ENCODE measurements around the gene GPR62. TPM values are rescaled to one million over a fixed set of nuclear protein-coding genes. Genes with fewer than 3 reads are reported as not detected.

The GPR62 gene
- total and polyA plus RNA-seq, 7 donors = 0.03 to 1.1 (median 0.71) TPM; not detected in 4

DNA sequence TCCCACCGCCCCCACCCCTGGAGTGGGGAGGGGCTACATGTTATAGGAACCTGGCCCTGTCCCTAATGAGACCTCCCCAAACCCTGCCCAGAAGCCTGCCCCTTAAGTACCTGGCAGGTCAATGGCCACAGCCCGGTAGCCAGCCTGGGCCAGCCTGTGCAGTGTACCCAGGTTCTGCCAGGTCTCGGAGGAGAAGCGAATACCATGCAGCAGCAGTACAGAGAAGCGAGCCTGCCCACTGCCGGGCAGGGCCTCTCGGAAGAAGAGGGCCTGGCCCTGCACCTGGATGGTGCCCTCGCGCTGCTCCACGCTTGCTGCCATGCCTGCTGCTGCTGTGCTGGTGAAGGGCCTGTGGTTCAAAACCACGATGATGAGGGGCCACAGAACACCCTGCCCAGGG lies 16.2 kb downstream of the GPR62 start:
- DNase-seq = no peak
- Histone ChIP-seq H3K36me3 (no peaks in the 10 kb centered on the region), H3K9me3 (no peaks in the 10 kb centered on the region), H3K27me3 (no peaks in the 10 kb centered on the region), H3K4me1 (peaks cover 0 to 51% (median 42%) of the 10 kb centered on the region in 4 donors), H3K4me3 (no peak overlapping the region), H3K27ac (no peak overlapping the region)
- intact Hi-C loops (cut with DNase I) = no loop called here
- WGBS, 2 donors = 84 to 92% methylated on average over 11 of the region's 11 CpGs
- TF ChIP-seq POLR2A (IDR thresholded peaks at IDR 0.05) = no peak

DNA sequence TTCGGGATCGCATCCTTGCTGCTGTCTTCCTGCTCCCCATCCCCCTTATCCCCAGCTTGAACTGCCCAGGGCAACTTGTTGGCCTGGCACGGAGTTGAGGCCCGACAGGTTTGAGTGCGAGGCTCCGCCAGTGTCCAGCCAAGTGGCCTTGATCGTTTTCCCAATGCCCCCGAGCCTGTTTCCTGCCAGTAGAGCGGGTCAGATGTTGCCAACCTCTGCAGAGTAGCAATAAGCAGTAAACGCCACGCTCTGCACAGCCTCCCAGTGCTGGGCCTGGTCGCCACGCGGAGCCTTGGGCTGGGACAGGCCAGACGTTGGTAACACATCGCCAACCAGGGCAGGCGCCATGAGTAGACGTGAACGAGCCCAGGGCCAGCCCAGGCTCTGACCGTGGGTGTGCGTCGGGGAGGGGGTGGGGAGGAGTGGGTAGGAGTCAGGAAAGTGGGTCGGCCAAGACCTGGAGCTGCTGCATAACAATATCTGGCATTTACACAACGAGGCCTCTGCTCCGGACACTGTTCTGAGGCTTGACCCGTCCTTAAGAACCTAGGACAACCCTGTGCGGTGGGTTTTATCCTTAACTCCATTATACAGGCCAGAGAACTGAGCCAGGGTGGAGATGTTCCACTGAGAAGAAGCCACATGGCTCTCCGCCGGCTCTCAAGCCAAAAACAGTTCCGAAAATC lies 19.2 kb downstream of the GPR62 start:
- Histone ChIP-seq H3K9me3 (no peaks in the 10 kb centered on the region), H3K36me3 (no peaks in the 10 kb centered on the region), H3K4me3 (peak overlapping the region; percentile 36 to 76 (median 72)), H3K4me1 (peaks cover 0 to 32% (median 25%) of the 10 kb centered on the region in 4 donors), H3K27ac (peak overlapping the region; percentile 88 to 95 (median 94)), H3K27me3 (no peaks in the 10 kb centered on the region)
- DNase-seq = no peak
- intact Hi-C loops (cut with DNase I) = loop anchor here (1.0 kb wide), 1 partner anchor 32 kb away; the partner anchor contains the start of gene PARP3
- WGBS, 2 donors = 10 to 20% methylated on average over 30 of the region's 30 CpGs
- TF ChIP-seq, protein P1, sequence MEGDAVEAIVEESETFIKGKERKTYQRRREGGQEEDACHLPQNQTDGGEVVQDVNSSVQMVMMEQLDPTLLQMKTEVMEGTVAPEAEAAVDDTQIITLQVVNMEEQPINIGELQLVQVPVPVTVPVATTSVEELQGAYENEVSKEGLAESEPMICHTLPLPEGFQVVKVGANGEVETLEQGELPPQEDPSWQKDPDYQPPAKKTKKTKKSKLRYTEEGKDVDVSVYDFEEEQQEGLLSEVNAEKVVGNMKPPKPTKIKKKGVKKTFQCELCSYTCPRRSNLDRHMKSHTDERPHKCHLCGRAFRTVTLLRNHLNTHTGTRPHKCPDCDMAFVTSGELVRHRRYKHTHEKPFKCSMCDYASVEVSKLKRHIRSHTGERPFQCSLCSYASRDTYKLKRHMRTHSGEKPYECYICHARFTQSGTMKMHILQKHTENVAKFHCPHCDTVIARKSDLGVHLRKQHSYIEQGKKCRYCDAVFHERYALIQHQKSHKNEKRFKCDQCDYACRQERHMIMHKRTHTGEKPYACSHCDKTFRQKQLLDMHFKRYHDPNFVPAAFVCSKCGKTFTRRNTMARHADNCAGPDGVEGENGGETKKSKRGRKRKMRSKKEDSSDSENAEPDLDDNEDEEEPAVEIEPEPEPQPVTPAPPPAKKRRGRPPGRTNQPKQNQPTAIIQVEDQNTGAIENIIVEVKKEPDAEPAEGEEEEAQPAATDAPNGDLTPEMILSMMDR (IDR thresholded peaks at IDR 0.05) = peak in 2 of 4 experiments; percentile 34 to 38
- no peak for TF ChIP-seq POLR2A (IDR thresholded peaks at IDR 0.05)

DNA sequence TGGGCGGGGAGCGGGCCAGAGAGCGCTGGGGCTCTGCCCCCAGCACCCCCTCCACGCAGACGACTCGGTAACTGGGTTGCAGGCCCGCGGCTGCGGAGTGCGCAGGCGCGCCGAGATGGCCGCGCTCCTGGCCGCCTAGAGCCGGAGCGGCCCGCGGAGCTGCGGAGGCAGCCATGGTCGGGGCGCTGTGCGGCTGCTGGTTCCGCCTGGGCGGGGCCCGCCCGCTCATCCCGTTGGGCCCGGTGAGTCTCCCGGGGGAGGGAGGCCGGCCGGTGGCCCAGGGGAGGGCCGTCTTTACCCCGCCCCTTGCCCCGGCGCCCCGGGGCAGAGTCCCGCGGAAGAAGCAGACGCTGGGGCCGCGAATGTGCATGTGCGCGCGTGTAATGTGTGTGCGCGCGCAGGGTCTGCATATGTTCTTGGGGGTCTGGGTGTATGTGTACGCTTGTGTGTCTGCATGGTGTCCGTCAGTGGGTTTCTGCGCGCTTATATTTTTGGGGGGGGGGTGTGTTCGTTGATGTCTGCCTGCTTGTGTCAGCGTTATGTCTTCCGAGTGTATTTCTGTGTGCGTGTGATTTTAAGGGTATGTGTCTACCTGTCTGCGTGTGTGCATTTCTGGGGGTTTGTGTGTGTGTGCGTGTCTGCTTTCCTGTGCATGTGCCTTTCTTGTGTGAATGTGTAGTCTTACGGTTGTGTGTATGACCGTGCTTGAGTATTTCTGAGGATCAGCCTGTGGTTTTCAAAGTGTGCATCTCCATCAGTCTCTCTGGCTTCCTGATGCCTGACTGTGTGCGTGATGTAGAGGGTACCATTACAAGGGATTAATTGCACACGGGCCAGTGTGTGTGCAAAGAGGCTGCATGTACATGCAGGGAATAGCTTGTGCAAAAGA lies 20.0 kb downstream of the GPR62 start, which contains the start of gene ABHD14A:
TSS of gene ABHD14A (plus strand) at position 102 of the 889 bp plus-strand sequence. CDS start at position 174, 72 bp downstream.
- 0% methylated on average over 63 of the region's 63 CpGs for WGBS, 2 donors
- Histone ChIP-seq H3K4me1 (peaks cover 0 to 32% (median 25%) of the 10 kb centered on the region in 4 donors), H3K27ac (peak within 1 kb of the TSS; percentile 88 to 95 (median 94)), H3K4me3 (peak within 1 kb of the TSS; percentile 64 to 76 (median 72)), H3K36me3 (peaks cover 0 to 2% (median 0%) of the 10 kb centered on the region in 4 donors), H3K27me3 (no peaks in the 10 kb centered on the region), H3K9me3 (no peaks in the 10 kb centered on the region)
- DNase-seq = peak; percentile 91
- intact Hi-C loops (cut with DNase I) = loop anchor here (1.0 kb wide), 1 partner anchor 33 kb away; the partner anchor contains the start of gene PARP3
- TF ChIP-seq POLR2AphosphoS5 (IDR thresholded peaks at IDR 0.05) (peak; percentile 57 to 84 (median 72)), EP300 (IDR thresholded peaks at IDR 0.05) (no peak), POLR2A (IDR thresholded peaks at IDR 0.05) (peak in 1 of 2 donors; percentile 41)
- TF ChIP-seq, protein P1 (IDR thresholded peaks at IDR 0.05) = peak in 1 of 4 experiments; percentile 10

DNA sequence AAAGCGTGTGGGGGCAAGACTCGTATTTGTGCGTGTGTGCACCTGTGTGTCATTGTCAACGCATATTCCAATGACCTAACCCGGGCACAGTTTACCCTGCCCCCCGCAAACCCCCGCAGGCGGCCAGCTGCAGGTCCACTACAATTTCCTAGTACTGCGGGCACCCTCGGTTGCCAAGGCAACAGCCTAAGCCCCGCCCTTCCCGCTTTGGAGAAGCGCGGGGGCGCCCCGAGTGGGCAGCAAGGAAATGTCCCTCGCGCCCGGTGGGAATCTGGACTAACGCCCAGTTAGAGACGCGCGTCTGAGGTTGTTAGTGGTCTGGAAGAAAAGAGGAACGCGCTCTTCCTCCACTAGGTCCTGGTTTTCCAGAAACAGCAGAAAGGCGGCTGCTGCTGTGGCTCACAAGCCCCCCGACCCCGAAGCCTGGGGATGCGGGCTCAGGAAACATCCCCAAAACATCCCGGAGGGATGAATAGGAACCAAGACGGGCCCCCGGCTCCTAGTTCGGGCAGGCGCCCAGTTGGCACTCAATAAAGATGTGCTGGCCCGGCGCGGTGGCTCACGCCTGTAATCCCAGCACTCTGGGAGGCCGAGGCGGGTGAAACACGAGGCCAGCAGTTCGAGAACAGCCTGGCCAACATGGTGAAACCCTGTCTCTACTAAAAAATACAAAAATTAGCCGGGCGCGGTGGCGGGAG lies 20.8 kb downstream of the GPR62 start:
- intact Hi-C loops (cut with DNase I) = no loop called here

More for the DNA sequence above, 20.8 kb downstream of the GPR62 start:
- Histone ChIP-seq H3K27ac (peak overlapping the region; percentile 88 to 95 (median 94)), H3K4me1 (peaks cover 0 to 32% (median 25%) of the 10 kb centered on the region in 4 donors), H3K9me3 (no peaks in the 10 kb centered on the region), H3K4me3 (peak overlapping the region; percentile 36 to 76 (median 72)), H3K36me3 (peaks cover 0 to 7% (median 0%) of the 10 kb centered on the region in 4 donors), H3K27me3 (no peaks in the 10 kb centered on the region)
- WGBS, 2 donors = 40 to 43% methylated on average over 46 of the region's 46 CpGs
- DNase-seq = peak; percentile 91
- no peak for TF ChIP-seq POLR2AphosphoS5 (IDR thresholded peaks at IDR 0.05)
- no peak for TF ChIP-seq POLR2A (IDR thresholded peaks at IDR 0.05)
- TF ChIP-seq, protein P1 (IDR thresholded peaks at IDR 0.05) = no peak
- TF ChIP-seq EP300 (IDR thresholded peaks at IDR 0.05) = no peak

All from sigmoid colon (tissue), 7 donors.